ENCODE measurements around the gene MCM7. TPM values are rescaled to one million over a fixed set of nuclear protein-coding genes. Genes with fewer than 3 reads are reported as not detected.
A peak's percentile ranks its signal among the peaks of the same experiment; 100 is the strongest.

The MCM7 gene
- polyA plus RNA-seq, 10 donors, result 57.2 to 96.4 (median 66.4) TPM

- DNase-seq, result no peak
These were observed 23.4 kb upstream of the MCM7 start for GRCh38 chr7:100124301-100125230.

DNA sequence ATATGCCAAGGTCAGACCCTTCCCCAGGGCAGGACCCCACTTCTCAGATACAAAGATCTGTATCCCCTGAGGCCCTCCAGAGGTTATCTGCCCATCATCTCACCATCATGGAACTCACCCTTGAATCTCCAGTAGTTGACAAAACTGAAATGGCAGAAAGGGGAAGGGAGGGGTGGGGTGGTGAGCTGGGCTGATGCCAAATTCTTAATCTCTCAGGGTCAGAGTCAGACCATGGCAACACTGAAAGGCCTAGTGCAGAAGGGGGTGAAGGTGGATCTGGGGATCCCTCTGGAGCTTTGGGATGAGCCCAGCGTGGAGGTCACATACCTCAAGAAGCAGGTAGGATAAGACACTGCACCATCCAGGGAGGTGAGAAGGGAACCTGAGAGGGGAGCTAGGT lies 21.4 kb upstream of the MCM7 start:
- DNase-seq, result no peak

- no peak for DNase-seq
These were observed 20.9 kb upstream of the MCM7 start for GRCh38 chr7:100122067-100122466.

GRCh38 chr7:100120733-100121036 lies 19.5 kb upstream of the MCM7 start:
- DNase-seq, result no peak

- peak in 2 of 3 donors; percentile 65 to 80 for DNase-seq
These were observed 19.0 kb upstream of the MCM7 start for GRCh38 chr7:100119970-100120732.

GRCh38 chr7:100119072-100119969 lies 18.1 kb upstream of the MCM7 start, which contains the start of the genes CNPY4 and TAF6:
Gene CNPY4 (plus strand): TSS chr7:100119634. CDS start chr7:100119745, 111 bp downstream.
Gene TAF6 (minus strand): TSS chr7:100119358. CDS start chr7:100114209, 5,149 bp downstream.
- peak; percentile 96 to 99 (median 97) for DNase-seq

DNA sequence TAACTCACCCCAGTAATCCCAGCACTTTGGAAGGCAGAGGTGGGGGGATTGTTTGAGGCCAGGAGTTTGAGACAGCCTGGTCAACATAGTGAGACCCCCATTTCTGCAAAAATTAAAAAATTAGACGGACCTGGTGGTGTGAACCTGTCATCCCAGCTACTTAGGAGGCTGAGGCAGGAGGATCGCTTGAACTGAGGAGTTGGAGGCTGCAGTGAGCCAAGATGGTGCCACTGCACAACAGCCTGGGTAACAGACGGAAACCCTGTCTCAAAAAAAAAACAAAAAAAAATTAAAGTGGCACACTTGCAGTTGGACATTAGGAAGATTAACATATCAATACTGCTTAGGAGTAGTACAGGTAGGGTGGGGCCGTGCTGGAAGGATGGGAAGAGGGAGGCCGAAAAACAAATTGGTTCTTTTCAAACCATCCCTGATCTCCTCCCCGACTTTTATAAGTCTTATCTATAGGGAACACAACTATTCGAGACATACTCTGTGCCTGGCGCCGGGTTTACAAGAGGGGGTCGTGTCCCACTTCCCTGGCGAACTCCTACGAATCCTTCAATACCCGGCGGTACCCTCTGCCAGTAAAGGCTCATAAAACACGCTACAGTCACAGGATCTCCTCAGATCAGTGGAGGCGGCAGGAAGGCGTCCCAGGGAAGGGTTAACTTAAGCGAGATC lies 17.3 kb upstream of the MCM7 start:
- DNase-seq, result no peak

- no peak for DNase-seq
These were observed 13.8 kb upstream of the MCM7 start for GRCh38 chr7:100115026-100115425.

- DNase-seq, result no peak
These were observed 10.7 kb upstream of the MCM7 start for GRCh38 chr7:100111914-100112313.

- DNase-seq, result no peak
These were observed 10.0 kb upstream of the MCM7 start for GRCh38 chr7:100111156-100111555.

- no peak for DNase-seq
These were observed 8.4 kb upstream of the MCM7 start for GRCh38 chr7:100109521-100110163.

DNA sequence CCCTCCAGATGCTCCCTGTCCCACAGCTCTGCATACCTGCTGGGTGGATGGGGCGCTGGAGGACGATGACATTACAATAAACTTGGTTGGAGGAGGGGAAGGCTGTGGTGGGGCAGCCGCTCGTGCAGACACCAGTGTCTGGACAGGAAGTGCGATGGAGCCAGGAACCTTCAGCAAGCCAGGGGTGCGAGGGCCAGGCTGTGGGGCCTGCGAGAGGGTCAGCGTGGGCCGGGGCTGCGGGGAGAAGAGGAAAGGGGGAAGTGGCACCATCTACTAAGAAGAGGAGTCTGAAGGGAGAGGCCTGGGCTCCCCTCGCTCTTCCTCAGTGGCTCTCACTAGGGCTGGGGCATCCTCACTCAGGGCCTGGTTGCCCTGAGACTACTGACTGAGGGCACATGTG lies 6.7 kb upstream of the MCM7 start:
- no peak for DNase-seq

DNA sequence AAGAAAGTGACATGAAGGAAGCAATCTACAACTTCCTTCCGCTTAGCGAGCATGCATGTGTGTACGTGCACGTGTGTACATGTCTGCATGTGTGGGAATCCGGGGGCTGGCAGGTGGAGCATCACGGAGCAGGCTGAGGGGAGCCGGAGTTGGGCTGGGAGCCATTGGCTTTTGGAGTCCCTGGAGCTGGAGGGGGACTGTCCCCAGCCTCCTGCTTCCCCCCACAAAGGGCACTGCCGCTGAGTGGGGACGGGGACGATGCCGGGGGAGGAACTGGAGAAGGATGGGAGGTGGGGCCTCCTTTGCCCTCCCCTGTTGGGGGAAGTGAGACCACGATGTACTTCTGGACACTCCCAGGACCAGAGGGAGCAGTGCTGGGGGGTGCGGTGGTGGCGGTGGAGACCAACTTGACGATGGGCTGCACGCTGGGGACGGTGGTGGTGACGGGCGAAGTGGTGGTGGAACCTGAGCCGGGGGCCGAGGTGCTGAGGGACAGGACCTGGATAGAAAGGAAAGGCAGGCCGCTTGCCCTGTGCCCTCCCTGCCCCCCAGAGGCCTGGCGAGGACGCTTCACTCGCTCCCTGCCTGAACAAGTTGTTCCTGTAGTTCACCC lies 6.0 kb upstream of the MCM7 start:
- DNase-seq, result no peak

DNA sequence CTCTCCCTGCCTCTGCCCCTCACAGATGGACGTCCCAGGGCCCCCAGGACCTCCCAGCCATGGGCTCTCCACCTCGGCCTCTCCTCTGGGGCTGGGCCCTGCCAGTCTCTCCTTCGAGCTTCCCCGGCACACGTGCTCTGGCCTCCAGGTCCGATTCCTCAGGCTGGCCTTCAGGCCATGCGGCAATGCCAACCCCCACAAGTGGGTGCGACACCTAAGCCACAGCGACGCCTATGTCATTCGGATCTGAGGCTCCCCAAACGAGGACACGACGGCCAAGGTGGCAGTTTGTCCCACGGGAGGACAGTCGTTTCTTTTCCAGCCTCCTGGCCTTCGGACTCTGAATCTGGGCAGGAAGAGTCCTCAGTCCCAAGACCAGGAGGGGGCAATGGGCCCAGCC lies 5.4 kb upstream of the MCM7 start:
- no peak for DNase-seq

DNA sequence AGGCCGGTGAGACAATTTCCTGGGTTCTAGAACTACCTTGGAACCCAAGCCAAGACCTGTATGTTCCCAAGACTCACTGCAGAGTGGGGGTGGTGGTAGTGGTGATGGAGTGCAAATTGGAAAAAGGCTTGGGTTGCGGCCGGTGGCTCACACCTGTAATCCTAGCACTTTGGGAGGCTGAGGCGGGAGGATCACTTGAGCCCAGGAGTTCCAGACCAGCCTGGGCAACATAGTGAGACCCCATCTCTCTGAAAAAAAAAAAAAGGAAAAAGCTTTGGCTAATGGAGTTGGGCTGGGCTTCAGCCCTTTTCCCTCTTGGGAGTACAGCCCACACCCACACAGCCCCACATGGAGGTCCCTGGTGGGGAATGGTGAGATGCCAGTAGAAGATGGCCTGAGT lies 4.3 kb upstream of the MCM7 start:
- DNase-seq, result no peak

DNA sequence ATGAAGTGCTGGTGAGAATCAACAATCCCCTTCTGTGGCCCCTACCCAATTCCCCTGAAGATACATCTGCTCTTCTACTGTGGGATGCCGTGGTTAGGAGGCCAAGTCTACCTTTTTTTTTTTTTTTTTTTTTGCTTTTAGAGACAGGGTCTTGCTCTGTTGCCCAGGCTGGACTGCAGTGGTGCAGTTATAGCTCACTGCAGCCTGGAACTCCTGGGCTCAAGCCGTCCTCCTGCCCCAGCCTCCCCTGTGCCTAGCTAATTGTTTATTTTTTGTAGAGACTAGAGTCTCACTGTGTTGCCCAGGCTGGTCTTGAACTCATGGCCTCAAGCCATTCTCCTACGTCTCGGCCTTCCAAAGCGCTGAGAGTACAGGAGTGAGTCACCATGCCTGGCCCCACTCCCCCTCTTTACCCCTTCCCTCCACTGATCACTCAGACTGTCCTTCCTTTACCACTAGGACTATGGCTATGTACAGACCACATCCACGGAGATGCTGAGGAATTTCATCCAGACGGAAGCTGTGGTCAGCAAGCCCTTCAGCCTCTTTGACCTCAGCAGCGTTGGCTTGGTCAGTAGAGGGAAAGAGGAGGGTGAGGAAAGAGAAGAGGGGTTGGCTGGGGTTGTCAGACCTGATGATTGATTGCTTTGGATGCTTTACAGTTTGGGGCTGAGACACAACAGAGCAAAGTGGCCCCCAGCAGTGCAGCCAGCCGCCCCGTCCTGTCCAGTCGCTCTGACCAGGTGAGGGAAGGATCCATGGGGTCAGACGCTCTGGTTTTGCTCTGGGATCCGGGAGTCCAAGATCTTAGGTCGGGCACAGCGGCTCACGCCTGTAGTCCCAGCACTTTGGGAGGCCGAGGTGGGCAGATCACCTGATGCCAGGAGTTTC lies 2.0 kb upstream of the MCM7 start:
- no peak for DNase-seq

- peak; percentile 97 to 99 (median 97) for DNase-seq
These were observed 679 bp downstream of the MCM7 start for GRCh38 chr7:100100420-100101015.

GRCh38 chr7:100099452-100099851 lies 1.7 kb downstream of the MCM7 start:
- no peak for DNase-seq

DNA sequence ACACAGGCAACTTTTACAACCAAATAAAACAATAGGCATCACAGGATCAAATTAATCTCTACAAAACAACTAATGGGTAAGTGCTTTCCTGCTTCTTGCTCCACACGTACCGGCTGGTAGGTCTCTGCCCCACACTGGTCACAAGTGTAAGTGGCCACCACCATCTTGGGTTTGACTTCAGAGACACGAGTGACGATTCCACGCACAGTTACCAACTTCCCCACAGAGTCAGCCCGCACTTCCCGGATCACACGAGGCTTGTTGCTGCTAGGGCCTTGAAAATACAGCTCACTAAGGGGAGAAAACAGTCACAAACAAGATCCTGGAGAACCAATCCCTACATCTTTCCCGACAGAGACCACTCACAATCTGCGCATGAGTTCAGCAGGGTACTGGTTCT lies 2.3 kb downstream of the MCM7 start:
- no peak for DNase-seq

Measured in muscle of back (tissue), 11 donors.